PC-9 (cell line): ENCODE results near the gene ANO2. TPM values are rescaled to one million over a fixed set of nuclear protein-coding genes. Genes with fewer than 3 reads are reported as not detected.
A peak's percentile ranks its signal among the peaks of the same experiment; 100 is the strongest.

Experiments
- BruUV-seq: library from RNA; stranded (reverse); fragments of 400-500 nt; replicated peaks from 2 replicates; lab custom pipeline; 2021; lab: Mats Ljungman, UMichigan
- CTCF ChIA-PET: fragments of 300-600 bp; sonication (Branson Sonifier 250); formaldehyde crosslinking; loops from one replicate; lab custom pipeline; 2022; ENCODE audit warnings: antibody characterized with exemption; lab: Charles Lee
- POLR2A ChIA-PET: fragments of 300-600 bp; sonication (Branson Sonifier 250); formaldehyde crosslinking; loops from one replicate; lab custom pipeline; 2022; ENCODE audit warnings: antibody characterized with exemption; ENCODE audit not compliant: unreplicated experiment; lab: Charles Lee
- DNase-seq, 2 experiments: peaks; one replicate each; pipeline versions ENCODE4 v3.0.0 to v3.0.0-alpha.2; 2015 to 2022; ENCODE audit warnings: mixed read lengths in 1 of 2
- H2AFZ ChIP-seq: fragments of 200-600 bp; sonication (generic); 2 replicates; pipeline ENCODE4 v1.8.1; 2017; ENCODE audit warnings: antibody characterized with exemption
- H3F3A ChIP-seq: fragments of 200-600 bp; sonication (generic); 2 replicates; pipeline ENCODE4 v1.8.1; 2017; ENCODE audit warnings: antibody characterized with exemption, mild to moderate bottlenecking, low read depth; ENCODE audit not compliant: insufficient read depth
- H3K27ac ChIP-seq: fragments of 200-600 bp; sonication (generic); 2 replicates; pipeline ENCODE4 v1.6.1; 2016; ENCODE audit warnings: mixed run types
- H3K27me3 ChIP-seq: fragments of 200-600 bp; sonication (generic); 2 replicates; pipeline ENCODE4 v1.6.1; 2016; ENCODE audit warnings: low read depth, mixed run types; ENCODE audit not compliant: insufficient read depth
- H3K36me3 ChIP-seq: fragments of 200-600 bp; sonication (generic); 2 replicates; pipeline ENCODE4 v1.6.1; 2016; ENCODE audit warnings: low read depth, mixed run types
- H3K4me1 ChIP-seq: fragments of 200-600 bp; sonication (generic); replicated peaks from 2 replicates; pipeline ENCODE4 v1.6.1; 2016; ENCODE audit warnings: mixed run types; ENCODE audit not compliant: insufficient read depth
- H3K4me2 ChIP-seq: fragments of 200-600 bp; sonication (generic); 2 replicates; pipeline ENCODE4 v1.6.1; 2017; ENCODE audit warnings: mixed run types
- H3K4me3 ChIP-seq: fragments of 200-600 bp; sonication (generic); 2 replicates; pipeline ENCODE4 v1.6.1; 2016; ENCODE audit warnings: mixed run types
- H3K79me2 ChIP-seq: fragments of 200-600 bp; sonication (generic); 2 replicates; pipeline ENCODE4 v1.6.1; 2017; ENCODE audit warnings: low read depth, mixed run types
- H3K9me2 ChIP-seq: fragments of 200-600 bp; sonication (generic); 2 replicates; pipeline ENCODE4 v1.8.1; 2017; ENCODE audit warnings: mild to moderate bottlenecking; ENCODE audit not compliant: insufficient read depth
- H3K9me3 ChIP-seq: fragments of 200-600 bp; sonication (generic); 2 replicates; pipeline ENCODE4 v1.8.1; 2016; ENCODE audit warnings: low read depth; ENCODE audit not compliant: insufficient read depth
- H4K20me1 ChIP-seq: fragments of 200-600 bp; sonication (generic); 2 replicates; pipeline ENCODE4 v1.8.1; 2017; ENCODE audit not compliant: insufficient read depth
- CTCF ChIP-seq: fragments of 200-600 bp; sonication (generic); conservative IDR thresholded peaks from 2 replicates; pipeline ENCODE4 v1.6.1; 2017; ENCODE audit warnings: mixed run types, antibody characterized with exemption, mild to moderate bottlenecking, moderate library complexity
- EZH2 ChIP-seq: fragments of 200-600 bp; sonication (generic); IDR thresholded peaks from 2 replicates; pipeline ENCODE4 v1.8.0; 2017; ENCODE audit warnings: antibody characterized with exemption, low read depth
- intact Hi-C: fragments of 100-400 bp; cut with micrococcal nuclease; formaldehyde crosslinking; loops from one replicate; pipeline ENCODE4 v1.10.0; 2022; ENCODE audit not compliant: unreplicated experiment
- total RNA-seq: library from RNA; stranded (reverse); gene quantifications from 2 replicates; pipeline ENCODE4 v1.2.3, GENCODE V29; 2021

The ANO2 gene
- total RNA-seq, 1 experiment from 2014 or later: not detected

GRCh38 chr12:5956987-5957386, 11.9 kb upstream of the ANO2 start:
- H3F3A ChIP-seq: no peaks in the 10 kb centered on the region
- no peaks in the 10 kb centered on the region for H3K4me1 ChIP-seq
- no peaks in the 10 kb centered on the region for H3K36me3 ChIP-seq
- H4K20me1 ChIP-seq: no peaks in the 10 kb centered on the region
- H3K4me3 ChIP-seq: no peak overlapping the region
- H3K27me3 ChIP-seq: peaks cover 58% of the 10 kb centered on the region
- no peak overlapping the region for H3K4me2 ChIP-seq
- no peaks in the 10 kb centered on the region for H3K79me2 ChIP-seq
- no peak for TF ChIP-seq CTCF
- TF ChIP-seq EZH2: no peak
- intact Hi-C loops: no loop called here
- peak in 1 of 2 experiments; percentile 47 for DNase-seq
- no peak overlapping the region for H3K27ac ChIP-seq
- no peaks in the 10 kb centered on the region for H3K9me2 ChIP-seq
- CTCF ChIA-PET: interaction anchor here (0.9 kb wide), 1 partner anchor 9 kb away, joined by 11 read pairs; no protein-coding TSS in a partner anchor
- POLR2A ChIA-PET: no interaction called here
- no peaks in the 10 kb centered on the region for H3K9me3 ChIP-seq
- no TSS peak for BruUV-seq
- no peak overlapping the region for H2AFZ ChIP-seq

GRCh38 chr12:5954661-5955060, 9.6 kb upstream of the ANO2 start:
- CTCF ChIA-PET: no interaction called here
- TF ChIP-seq CTCF: no peak
- TF ChIP-seq EZH2: no peak

GRCh38 chr12:5953835-5954586, 9.0 kb upstream of the ANO2 start:
- H3K79me2 ChIP-seq: no peaks in the 10 kb centered on the region
- no peaks in the 10 kb centered on the region for H4K20me1 ChIP-seq
- intact Hi-C loops: no loop called here
- no peaks in the 10 kb centered on the region for H3K36me3 ChIP-seq
- H3K4me1 ChIP-seq: no peaks in the 10 kb centered on the region
- H3K4me2 ChIP-seq: no peak overlapping the region
- no peaks in the 10 kb centered on the region for H3K9me2 ChIP-seq
- H3K4me3 ChIP-seq: no peak overlapping the region
- ChIA-PET CTCF (no interaction called here), POLR2A (no interaction called here)
- BruUV-seq: no TSS peak
- no peaks in the 10 kb centered on the region for H3K9me3 ChIP-seq
- peaks cover 83% of the 10 kb centered on the region for H3K27me3 ChIP-seq
- H3K27ac ChIP-seq: no peak overlapping the region
- peak in 1 of 2 experiments; percentile 5 for DNase-seq
- TF ChIP-seq CTCF (no peak), EZH2 (no peak)
- H3F3A ChIP-seq: no peaks in the 10 kb centered on the region
- no peak overlapping the region for H2AFZ ChIP-seq

More at GRCh38 chr12:5954661-5955060, 9.6 kb upstream of the ANO2 start:
- POLR2A ChIA-PET: no interaction called here
- Histone ChIP-seq H3K27ac (no peak overlapping the region), H3K79me2 (no peaks in the 10 kb centered on the region), H3K9me3 (no peaks in the 10 kb centered on the region), H2AFZ (no peak overlapping the region), H3F3A (no peaks in the 10 kb centered on the region), H3K9me2 (no peaks in the 10 kb centered on the region), H3K4me1 (no peaks in the 10 kb centered on the region), H3K36me3 (no peaks in the 10 kb centered on the region), H3K27me3 (peaks cover 81% of the 10 kb centered on the region), H4K20me1 (no peaks in the 10 kb centered on the region), H3K4me3 (no peak overlapping the region), H3K4me2 (no peak overlapping the region)
- no TSS peak for BruUV-seq
- intact Hi-C loops: no loop called here
- peak in 1 of 2 experiments; percentile 23 for DNase-seq
